ENCODE measurements around the gene CMTM6.

DNA sequence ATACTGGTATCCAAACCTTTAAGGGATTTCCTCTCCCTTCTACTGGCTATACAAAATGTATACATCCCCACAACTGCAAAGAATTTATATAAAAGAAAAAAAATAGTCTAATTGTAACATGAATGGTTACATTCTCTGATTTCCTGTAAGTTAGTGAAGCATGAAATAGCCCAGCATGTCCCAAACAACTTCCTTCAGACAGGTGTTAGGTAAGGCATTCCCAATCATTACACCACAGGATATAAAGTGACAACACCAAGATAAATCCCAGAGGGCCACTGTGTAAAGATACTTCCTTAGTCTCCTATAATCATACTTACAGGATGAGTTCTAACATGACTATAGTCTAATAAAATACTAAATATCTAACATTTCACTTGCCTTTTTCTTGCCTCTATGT is 7.6 kb downstream of the CMTM6 start:
- TF ChIP-seq EP300 (IDR thresholded peaks at IDR 0.05) (no peak), POLR2A (IDR thresholded peaks at IDR 0.05) (no peak)
- TF ChIP-seq, protein P1, sequence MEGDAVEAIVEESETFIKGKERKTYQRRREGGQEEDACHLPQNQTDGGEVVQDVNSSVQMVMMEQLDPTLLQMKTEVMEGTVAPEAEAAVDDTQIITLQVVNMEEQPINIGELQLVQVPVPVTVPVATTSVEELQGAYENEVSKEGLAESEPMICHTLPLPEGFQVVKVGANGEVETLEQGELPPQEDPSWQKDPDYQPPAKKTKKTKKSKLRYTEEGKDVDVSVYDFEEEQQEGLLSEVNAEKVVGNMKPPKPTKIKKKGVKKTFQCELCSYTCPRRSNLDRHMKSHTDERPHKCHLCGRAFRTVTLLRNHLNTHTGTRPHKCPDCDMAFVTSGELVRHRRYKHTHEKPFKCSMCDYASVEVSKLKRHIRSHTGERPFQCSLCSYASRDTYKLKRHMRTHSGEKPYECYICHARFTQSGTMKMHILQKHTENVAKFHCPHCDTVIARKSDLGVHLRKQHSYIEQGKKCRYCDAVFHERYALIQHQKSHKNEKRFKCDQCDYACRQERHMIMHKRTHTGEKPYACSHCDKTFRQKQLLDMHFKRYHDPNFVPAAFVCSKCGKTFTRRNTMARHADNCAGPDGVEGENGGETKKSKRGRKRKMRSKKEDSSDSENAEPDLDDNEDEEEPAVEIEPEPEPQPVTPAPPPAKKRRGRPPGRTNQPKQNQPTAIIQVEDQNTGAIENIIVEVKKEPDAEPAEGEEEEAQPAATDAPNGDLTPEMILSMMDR (IDR thresholded peaks at IDR 0.05) = no peak
